Neuronal stem cell (in vitro differentiated cells): Measurements from ENCODE around the gene AP1M2.

Experiments
- DNase-seq: peaks from one replicate; pipeline ENCODE4 v3.0.0-alpha.2; 2013; ENCODE audit warnings: low spot score
- H2AFZ ChIP-seq: one replicate; pipeline ENCODE4 v1.6.1; 2013; ENCODE audit warnings: mild to moderate bottlenecking, low read length, inconsistent platforms
- H2AK5ac ChIP-seq: 2 replicates; pipeline ENCODE4 v1.6.1; 2013; ENCODE audit warnings: low read depth, mild to moderate bottlenecking, inconsistent platforms, low read length, moderate library complexity, mixed read lengths
- H2BK120ac ChIP-seq: 2 replicates; pipeline ENCODE4 v1.6.1; 2013; ENCODE audit warnings: low read depth, mild to moderate bottlenecking, inconsistent platforms, low read length, moderate library complexity, mixed read lengths
- H2BK12ac ChIP-seq: one replicate; pipeline ENCODE4 v1.6.1; 2013; ENCODE audit warnings: low read length, inconsistent platforms
- H2BK15ac ChIP-seq: 2 replicates; pipeline ENCODE4 v1.6.1; 2013; ENCODE audit warnings: mild to moderate bottlenecking, low read length, inconsistent platforms, mixed read lengths
- H2BK5ac ChIP-seq: one replicate; pipeline ENCODE4 v1.6.1; 2013; ENCODE audit warnings: inconsistent platforms, mild to moderate bottlenecking, low read length, moderate library complexity
- H3K14ac ChIP-seq: one replicate; pipeline ENCODE4 v1.6.1; 2013; ENCODE audit warnings: low read length, inconsistent platforms
- H3K18ac ChIP-seq: 2 replicates; pipeline ENCODE4 v1.6.1; 2013; ENCODE audit warnings: low read length, inconsistent platforms
- H3K23ac ChIP-seq: 2 replicates; pipeline ENCODE4 v1.6.1; 2013; ENCODE audit warnings: low read depth, mild to moderate bottlenecking, mixed read lengths, low read length, inconsistent platforms; ENCODE audit not compliant: poor library complexity
- H3K27ac ChIP-seq: replicated peaks from 3 replicates; pipeline ENCODE4 v1.5.1; 2013; ENCODE audit warnings: low read length, inconsistent platforms
- H3K27me3 ChIP-seq, 3 experiments: 2 replicates each; pipeline ENCODE4 v1.6.1; 2013; ENCODE audit warnings: low read length in 3 of 3, mild to moderate bottlenecking in 2 of 3, inconsistent platforms in 1 of 3, low read depth in 1 of 3, mixed read lengths in 1 of 3, moderate library complexity in 1 of 3; ENCODE audit not compliant: control insufficient read depth in 3 of 3, insufficient read depth in 3 of 3
- H3K36me3 ChIP-seq, 2 donors: replicated peaks in 1 of 2; 2 replicates each; pipeline ENCODE4 v1.6.1; 2013; ENCODE audit warnings: low read length in 2 of 2; ENCODE audit not compliant: control insufficient read depth in 2 of 2, insufficient read depth in 2 of 2
- H3K4ac ChIP-seq: 2 replicates; pipeline ENCODE4 v1.6.1; 2013; ENCODE audit warnings: inconsistent platforms, mild to moderate bottlenecking, low read length, moderate library complexity
- H3K4me1 ChIP-seq, 2 donors: 1 replicate in 1 of 2; 2 replicates in 1 of 2; pipeline ENCODE4 v1.6.1; 2013; ENCODE audit warnings: low read length in 2 of 2, low read depth in 1 of 2; ENCODE audit not compliant: control insufficient read depth in 2 of 2, insufficient read depth in 1 of 2
- H3K4me2 ChIP-seq: one replicate; pipeline ENCODE4 v1.6.1; 2013; ENCODE audit warnings: mild to moderate bottlenecking, low read length, inconsistent platforms; ENCODE audit not compliant: insufficient read depth, poor library complexity, severe bottlenecking
- H3K4me3 ChIP-seq, 2 donors: 2 replicates each; pipeline ENCODE4 v1.5.1; 2013; ENCODE audit warnings: low read length in 2 of 2, mild to moderate bottlenecking in 2 of 2, inconsistent platforms in 1 of 2, moderate library complexity in 1 of 2
- H3K79me1 ChIP-seq: one replicate; pipeline ENCODE4 v1.6.1; 2013; ENCODE audit warnings: low read depth, mild to moderate bottlenecking, inconsistent platforms, low read length, moderate library complexity
- H3K9ac ChIP-seq: one replicate; pipeline ENCODE4 v1.6.1; 2013; ENCODE audit warnings: mild to moderate bottlenecking, low read depth, low read length, inconsistent platforms; ENCODE audit not compliant: poor library complexity
- H3K9me3 ChIP-seq, 2 donors: replicated peaks in 1 of 2; 2 replicates each; pipeline versions ENCODE3 to v1.6.1; 2013; ENCODE audit warnings: low read length in 2 of 2, mild to moderate bottlenecking in 2 of 2, inconsistent platforms in 1 of 2, low read depth in 1 of 2, mixed read lengths in 1 of 2, moderate library complexity in 1 of 2; ENCODE audit not compliant: control insufficient read depth in 2 of 2, insufficient read depth in 1 of 2
- H4K8ac ChIP-seq: one replicate; pipeline ENCODE4 v1.6.1; 2013; ENCODE audit warnings: low read depth, mild to moderate bottlenecking, inconsistent platforms, low read length, moderate library complexity
- H4K91ac ChIP-seq: one replicate; pipeline ENCODE4 v1.6.1; 2013; ENCODE audit warnings: low read length, low read depth, mild to moderate bottlenecking, inconsistent platforms; ENCODE audit not compliant: poor library complexity
- WGBS, 2 donors: extraction: QIAGEN DNeasy Blood & Tissue Kit; methylation state at CpG; one replicate each; pipeline ENCODE4 v1.1.7; 2013; ENCODE audit warnings: missing lambda C conversion rate in 2 of 2, mixed read lengths in 1 of 2; ENCODE audit not compliant: insufficient read length in 2 of 2, insufficient replicate concordance in 1 of 2; ENCODE audit errors: extremely low coverage in 2 of 2; 5-methylcytosine and 5-hydroxymethylcytosine counted together

AP1M2 gene

GRCh38 chr19:10631874-10632273 is 44.8 kb upstream of the AP1M2 start:
- Histone ChIP-seq H2AK5ac (no peak overlapping the region), H2BK120ac (no peak overlapping the region), H3K4me2 (no peak overlapping the region), H2BK15ac (no peak overlapping the region), H3K9ac (no peak overlapping the region), H2AFZ (no peak overlapping the region), H3K9me3 (no peaks in the 10 kb centered on the region), H4K91ac (no peak overlapping the region), H3K14ac (no peak overlapping the region), H3K4ac (no peak overlapping the region), H2BK5ac (no peak overlapping the region), H3K79me1 (peaks cover 2% of the 10 kb centered on the region), H3K27me3 (no peaks in the 10 kb centered on the region), H3K27ac (no peak overlapping the region), H2BK12ac (no peak overlapping the region), H3K4me3 (peak overlapping the region in 1 of 2 donors; percentile 50), H3K36me3 (peaks cover 50 to 92% of the 10 kb centered on the region in 2 donors), H3K23ac (no peak overlapping the region), H3K18ac (no peak overlapping the region), H4K8ac (no peak overlapping the region), H3K4me1 (peaks cover 0 to 6% of the 10 kb centered on the region in 2 donors)
- WGBS, 2 donors, result no CpG with 5 or more reads among the region's 14 CpGs
- DNase-seq, result no peak

- Histone ChIP-seq H2BK12ac (no peak overlapping the region), H3K9me3 (peaks cover 0 to 2% of the 10 kb centered on the region in 2 donors), H2AFZ (peak overlapping the region; percentile 67), H3K4me2 (peak overlapping the region; percentile 77), H3K4me1 (peaks cover 9 to 11% of the 10 kb centered on the region in 2 donors), H4K8ac (no peak overlapping the region), H3K4me3 (peak overlapping the region; percentile 77 to 91), H4K91ac (no peak overlapping the region), H3K18ac (peak overlapping the region; percentile 97), H3K27me3 (no peaks in the 10 kb centered on the region), H3K4ac (peak overlapping the region; percentile 53), H2BK5ac (peak overlapping the region; percentile 60), H3K9ac (peak overlapping the region; percentile 90), H3K14ac (peak overlapping the region; percentile 71), H2AK5ac (peak overlapping the region; percentile 36), H3K79me1 (peaks cover 4% of the 10 kb centered on the region), H3K27ac (no peak overlapping the region), H3K36me3 (peaks cover 19 to 51% of the 10 kb centered on the region in 2 donors), H2BK15ac (peak overlapping the region; percentile 49), H3K23ac (peak overlapping the region; percentile 93), H2BK120ac (no peak overlapping the region)
- DNase-seq, result no peak
- no CpG with 5 or more reads among the region's 10 CpGs for WGBS, 2 donors
Observed at GRCh38 chr19:10625762-10626138, 38.6 kb upstream of the AP1M2 start.

GRCh38 chr19:10625003-10625761 is 38.1 kb upstream of the AP1M2 start, which contains the start of gene SLC44A2:
TSS of gene SLC44A2 (plus strand) at chr19:10625553. CDS start at chr19:10625634, 81 bp downstream.
- Histone ChIP-seq H3K36me3 (peaks cover 19 to 46% of the 10 kb centered on the region in 2 donors), H2BK15ac (peak within 1 kb of the TSS; percentile 49), H3K4ac (peak within 1 kb of the TSS; percentile 53), H3K4me3 (peak within 1 kb of the TSS; percentile 77 to 91), H3K4me2 (peak within 1 kb of the TSS; percentile 77), H2AK5ac (peak within 1 kb of the TSS; percentile 45), H3K79me1 (peaks cover 4% of the 10 kb centered on the region), H2BK12ac (no peak within 1 kb of the TSS), H3K4me1 (peaks cover 9 to 11% of the 10 kb centered on the region in 2 donors), H3K18ac (peak within 1 kb of the TSS; percentile 97), H3K9ac (peak within 1 kb of the TSS; percentile 90), H2BK5ac (peak within 1 kb of the TSS; percentile 60), H3K23ac (peak within 1 kb of the TSS; percentile 93), H2AFZ (peak within 1 kb of the TSS; percentile 67), H2BK120ac (no peak within 1 kb of the TSS), H3K27ac (no peak within 1 kb of the TSS), H4K8ac (no peak within 1 kb of the TSS), H4K91ac (no peak within 1 kb of the TSS), H3K9me3 (peaks cover 0 to 2% of the 10 kb centered on the region in 2 donors), H3K27me3 (no peaks in the 10 kb centered on the region), H3K14ac (peak within 1 kb of the TSS; percentile 76)
- no CpG with 5 or more reads among the region's 53 CpGs for WGBS, 2 donors
- DNase-seq, result peak; percentile 66

- DNase-seq, result no peak
- peaks cover 4% of the 10 kb centered on the region for H3K79me1 ChIP-seq
- H2BK120ac ChIP-seq, result no peak overlapping the region
- peak overlapping the region; percentile 45 for H2AK5ac ChIP-seq
- H3K18ac ChIP-seq, result peak overlapping the region; percentile 80
- H3K4me3 ChIP-seq, result peak overlapping the region in 1 of 2 donors; percentile 91
- H3K9me3 ChIP-seq, result peaks cover 0 to 2% of the 10 kb centered on the region in 2 donors
- peaks cover 9 to 11% of the 10 kb centered on the region in 2 donors for H3K4me1 ChIP-seq
- H2BK5ac ChIP-seq, result no peak overlapping the region
- no peaks in the 10 kb centered on the region for H3K27me3 ChIP-seq
- no peak overlapping the region for H2AFZ ChIP-seq
- no peak overlapping the region for H2BK12ac ChIP-seq
- H3K4me2 ChIP-seq, result no peak overlapping the region
- H3K23ac ChIP-seq, result no peak overlapping the region
- peak overlapping the region; percentile 76 for H3K14ac ChIP-seq
- no CpG with 5 or more reads among the region's 6 CpGs for WGBS, 2 donors
- no peak overlapping the region for H3K9ac ChIP-seq
- peak overlapping the region; percentile 18 for H2BK15ac ChIP-seq
- no peak overlapping the region for H4K91ac ChIP-seq
- no peak overlapping the region for H3K4ac ChIP-seq
- no peak overlapping the region for H4K8ac ChIP-seq
- H3K36me3 ChIP-seq, result peaks cover 18 to 41% of the 10 kb centered on the region in 2 donors
- H3K27ac ChIP-seq, result no peak overlapping the region
Observed at GRCh38 chr19:10624585-10624984, 37.5 kb upstream of the AP1M2 start.
